GM18526 (cell line): ENCODE results near the gene MCCD1.

Experiments used
- POLR2A ChIP-seq: IDR thresholded peaks from 3 replicates; pipeline ENCODE4 v1.6.1; 2011; ENCODE audit not compliant: insufficient read length; ENCODE audit errors: extremely low read depth

Gene MCCD1

DNA sequence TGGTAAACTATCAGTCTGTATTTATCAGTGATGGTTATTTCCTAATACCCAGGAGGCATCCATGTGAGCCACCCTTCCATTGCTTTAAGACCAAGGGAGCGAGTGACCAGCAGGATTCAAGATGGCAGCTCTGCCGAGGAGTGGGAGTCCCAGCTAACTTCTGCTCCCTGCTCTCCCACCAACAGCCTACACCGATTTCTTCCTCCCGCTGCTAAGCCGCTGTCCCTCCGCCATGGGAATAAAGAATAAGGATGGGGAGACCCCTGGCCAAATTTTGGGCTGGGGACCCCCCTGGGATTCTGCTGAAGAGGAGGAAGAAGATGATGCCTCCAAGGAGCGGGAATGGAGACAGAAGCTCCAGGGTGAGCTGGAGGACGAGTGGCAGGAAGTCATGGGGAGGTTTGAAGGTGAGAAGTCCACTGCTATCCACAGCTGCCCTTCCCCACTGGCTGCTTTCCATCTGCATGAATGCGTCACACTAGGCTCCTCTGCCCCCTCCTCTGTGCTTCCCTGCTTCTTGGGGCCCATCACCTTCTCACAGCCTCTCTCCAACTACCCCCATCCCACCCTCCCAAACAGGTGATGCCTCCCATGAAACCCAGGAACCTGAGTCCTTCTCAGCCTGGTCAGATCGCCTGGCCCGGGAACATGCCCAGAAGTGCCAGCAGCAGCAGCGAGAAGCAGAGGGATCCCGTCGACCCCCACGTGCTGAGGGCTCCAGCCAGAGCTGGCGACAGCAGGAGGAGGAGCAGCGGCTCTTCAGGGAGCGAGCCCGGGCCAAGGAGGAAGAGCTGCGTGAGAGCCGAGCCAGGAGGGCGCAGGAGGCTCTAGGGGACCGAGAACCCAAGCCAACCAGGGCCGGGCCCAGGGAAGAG is 28.9 kb downstream of the MCCD1 start:
- no peak for TF ChIP-seq POLR2A

DNA sequence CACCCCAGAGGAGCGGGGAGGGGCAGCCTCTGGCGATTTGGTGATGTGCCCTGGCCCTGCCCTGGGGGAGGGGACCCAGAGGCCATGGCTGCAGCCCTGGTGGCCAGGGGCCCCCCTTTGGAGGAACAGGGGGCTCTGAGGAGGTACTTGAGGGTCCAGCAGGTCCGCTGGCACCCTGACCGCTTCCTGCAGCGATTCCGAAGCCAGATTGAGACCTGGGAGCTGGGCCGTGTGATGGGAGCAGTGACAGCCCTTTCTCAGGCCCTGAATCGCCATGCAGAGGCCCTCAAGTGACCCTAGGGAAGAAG is 29.5 kb downstream of the MCCD1 start:
- no peak for TF ChIP-seq POLR2A

DNA sequence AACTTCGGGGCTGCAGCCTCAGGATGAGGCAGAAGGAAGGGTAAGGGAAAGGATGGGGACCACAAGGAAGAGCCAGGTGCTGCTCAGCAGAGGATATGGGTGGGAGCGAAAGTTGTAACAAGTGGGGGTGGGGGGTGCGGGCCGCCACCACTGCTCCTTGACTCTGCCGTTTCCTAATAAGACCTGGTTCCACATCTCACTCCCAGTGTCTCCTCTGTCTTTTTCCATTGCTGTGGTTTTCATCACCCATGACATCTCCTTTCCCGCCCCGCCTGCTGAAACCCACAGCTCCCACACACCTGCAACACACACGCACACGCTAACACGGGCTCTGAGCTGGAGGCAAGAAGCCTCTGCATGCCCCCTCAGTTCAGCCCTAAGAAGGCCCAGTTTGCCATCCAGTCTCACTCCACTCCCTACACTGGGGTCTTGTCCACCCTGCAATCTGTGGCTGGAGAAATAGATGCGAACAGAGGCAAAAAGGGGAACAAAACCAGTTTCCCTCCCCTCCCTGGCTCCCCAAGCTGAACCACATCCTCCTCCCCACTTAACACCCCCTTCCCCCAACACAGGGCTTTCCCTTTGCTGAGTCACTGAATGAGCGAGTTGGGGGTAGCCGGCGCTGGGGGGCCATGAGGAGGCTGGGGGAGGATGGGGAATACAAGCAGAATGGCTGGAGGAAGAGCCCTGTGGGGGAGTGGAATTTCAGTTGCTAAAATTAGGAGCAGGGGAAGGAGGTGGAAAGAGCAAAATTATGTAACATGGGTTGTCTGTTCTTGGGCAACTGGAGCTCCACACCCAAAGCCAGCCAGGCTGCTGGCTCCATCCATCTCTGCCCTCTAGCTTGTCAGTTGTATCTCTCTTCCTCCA is 30.1 kb downstream of the MCCD1 start:
- TF ChIP-seq POLR2A = peak; percentile 37

DNA sequence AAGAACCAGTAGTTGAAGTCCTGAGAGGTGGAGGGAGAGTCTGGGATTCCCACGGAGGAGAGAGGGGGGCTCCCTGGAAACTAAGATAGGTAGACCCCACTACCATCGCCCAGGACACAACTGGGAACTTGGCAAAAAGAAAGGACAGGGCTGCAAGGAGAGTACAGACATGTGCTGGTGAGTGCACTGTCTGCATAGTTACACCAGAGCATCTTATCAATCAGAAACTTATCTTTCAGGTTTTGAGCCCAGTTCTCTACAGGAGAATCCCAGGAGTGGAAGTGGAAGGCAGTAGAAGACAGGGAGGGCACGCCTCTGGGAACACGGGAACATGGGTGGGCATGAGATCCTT is 30.8 kb downstream of the MCCD1 start:
- TF ChIP-seq POLR2A = peak; percentile 4

DNA sequence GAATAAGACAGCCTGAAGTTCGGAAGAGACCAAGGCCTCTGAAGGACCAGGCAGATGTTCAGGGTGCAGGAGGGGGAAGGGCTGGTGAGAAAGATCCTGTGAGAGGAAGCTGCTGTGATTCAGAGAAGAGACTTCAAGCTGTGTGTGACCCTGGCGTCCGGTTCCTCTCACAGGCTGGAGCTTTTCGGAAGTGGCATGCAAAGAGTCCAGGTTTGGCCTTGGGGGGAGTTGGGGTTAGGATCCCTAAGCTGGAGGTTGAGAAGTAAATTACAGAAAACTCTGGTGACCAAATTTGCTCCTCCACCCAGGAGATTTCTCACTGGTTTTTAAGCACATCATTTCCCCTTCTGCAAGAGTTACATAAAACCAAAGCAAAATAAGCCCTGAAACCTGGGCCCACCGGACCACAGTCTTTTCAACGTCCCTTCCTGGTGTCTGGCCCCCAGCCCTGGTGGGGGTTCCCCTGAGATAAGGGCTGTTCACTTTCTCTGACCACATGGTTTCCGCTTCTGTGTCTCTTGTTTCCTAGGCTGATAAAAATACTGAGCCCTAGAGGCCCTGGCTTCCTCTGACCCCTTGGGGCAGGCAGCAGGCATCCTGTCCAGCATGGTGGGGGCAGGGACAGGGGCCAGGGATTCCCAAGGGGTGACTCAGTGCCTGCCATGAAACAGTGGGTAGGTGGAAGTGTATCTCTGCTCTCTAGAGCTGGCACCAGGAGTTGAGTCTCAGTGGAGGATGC is 31.4 kb downstream of the MCCD1 start:
- peak; percentile 1 for TF ChIP-seq POLR2A

DNA sequence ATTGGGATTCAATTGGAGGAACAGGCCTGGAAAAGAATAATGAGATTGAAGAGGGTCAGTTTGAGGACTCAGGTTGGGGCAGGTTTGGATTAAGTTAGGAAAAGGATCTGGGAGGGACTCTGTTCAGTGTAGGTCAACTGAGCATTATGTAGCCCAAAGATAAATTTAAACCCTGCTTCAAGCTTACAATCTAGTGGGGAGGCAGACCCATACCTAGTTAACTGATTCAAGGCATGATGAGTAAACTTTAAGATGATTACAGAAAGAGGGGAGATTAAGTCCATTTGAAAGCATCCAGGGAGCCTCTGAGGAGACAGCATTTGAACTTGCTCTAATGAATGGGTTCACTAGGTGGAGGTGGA is 31.9 kb downstream of the MCCD1 start:
- TF ChIP-seq POLR2A = no peak

DNA sequence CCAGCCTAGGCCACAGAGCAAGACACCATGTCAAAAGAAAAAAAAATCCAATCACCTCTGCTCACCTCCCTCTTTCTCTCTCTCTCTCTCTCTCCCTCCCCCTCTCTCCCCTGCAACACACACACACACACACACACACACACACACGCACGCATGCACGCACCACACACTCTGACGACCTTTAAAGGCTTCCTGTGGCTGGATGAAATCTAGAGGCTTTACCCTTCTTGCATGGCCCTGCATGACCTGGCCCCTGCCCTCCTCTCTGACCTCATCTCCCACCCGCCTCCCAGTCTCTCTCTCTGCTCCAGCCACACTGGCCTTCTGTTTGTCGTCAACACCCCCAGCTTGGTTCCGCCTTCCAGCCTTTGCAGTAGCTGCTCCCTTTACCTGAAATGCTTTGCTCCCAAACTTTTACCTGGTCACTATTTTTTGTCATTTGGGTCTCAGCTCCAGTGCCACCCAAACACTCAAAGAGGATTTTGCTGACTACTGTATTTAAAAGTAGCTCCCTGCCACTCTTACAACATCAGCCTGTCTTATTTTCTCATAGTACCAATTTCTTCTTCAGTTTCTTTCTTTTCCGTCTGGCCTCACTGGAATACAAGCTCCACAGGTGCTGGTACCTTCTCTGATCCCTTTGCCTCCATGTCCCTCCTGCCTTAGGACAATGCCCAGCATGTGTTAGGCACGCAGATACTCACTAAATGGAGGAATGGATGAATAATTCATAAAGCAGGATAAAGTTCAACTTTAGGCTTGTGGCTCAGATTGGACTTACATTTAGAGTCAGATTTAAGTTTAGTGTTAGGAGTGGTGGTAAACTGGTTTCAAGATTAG is 39.0 kb downstream of the MCCD1 start:
- TF ChIP-seq POLR2A = no peak

DNA sequence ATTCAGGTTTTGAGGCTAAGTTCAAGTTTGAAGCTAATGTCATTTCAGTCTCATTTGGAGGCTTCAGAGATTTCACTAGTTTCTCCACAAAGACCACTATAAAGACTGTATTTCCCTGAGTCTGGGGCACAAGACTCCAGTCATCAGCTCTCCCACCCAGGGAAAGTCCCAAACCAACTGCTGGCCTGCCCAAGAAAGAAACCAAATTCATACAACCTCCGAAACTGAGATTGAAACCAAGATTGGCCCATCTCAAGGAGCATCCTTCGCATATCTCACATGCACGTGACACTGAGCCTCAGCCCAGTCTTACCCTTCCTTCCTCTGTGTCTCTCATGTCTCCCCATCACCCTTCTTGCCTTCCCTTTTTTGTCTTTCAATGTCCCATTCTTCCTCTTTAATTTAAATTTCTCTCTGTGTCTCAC is 39.8 kb downstream of the MCCD1 start:
- TF ChIP-seq POLR2A = no peak

DNA sequence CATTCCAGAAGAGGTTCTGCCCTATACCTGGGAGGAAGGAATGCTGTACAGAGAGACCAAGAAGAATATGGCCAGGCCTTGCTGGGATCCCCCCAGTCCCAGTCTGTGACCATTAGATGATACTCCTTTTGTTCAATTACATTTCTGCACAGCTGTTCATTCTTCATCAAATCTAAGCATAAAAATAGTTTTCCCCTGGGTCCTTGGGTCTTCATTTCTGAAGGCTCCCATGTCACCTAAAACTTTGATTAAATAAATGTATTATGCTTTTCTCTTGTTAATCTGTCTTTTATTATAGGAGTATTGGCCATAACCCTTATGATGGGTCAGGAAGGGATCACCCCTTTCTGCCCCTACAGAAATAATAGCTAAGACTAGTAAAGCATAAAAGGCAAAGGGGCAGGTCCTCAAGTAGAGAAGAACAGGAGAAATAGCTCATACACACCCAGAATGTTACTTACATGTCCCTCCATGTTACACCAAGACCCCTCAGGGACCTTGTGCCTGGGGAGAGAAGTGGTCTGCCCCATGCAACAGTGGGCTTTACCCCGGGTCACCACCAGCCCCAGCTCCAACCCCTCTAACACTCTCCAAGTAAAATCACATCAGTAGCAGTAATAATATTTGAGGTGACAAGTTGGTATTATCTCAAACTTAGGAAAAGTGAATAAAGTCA is 41.2 kb downstream of the MCCD1 start:
- no peak for TF ChIP-seq POLR2A

DNA sequence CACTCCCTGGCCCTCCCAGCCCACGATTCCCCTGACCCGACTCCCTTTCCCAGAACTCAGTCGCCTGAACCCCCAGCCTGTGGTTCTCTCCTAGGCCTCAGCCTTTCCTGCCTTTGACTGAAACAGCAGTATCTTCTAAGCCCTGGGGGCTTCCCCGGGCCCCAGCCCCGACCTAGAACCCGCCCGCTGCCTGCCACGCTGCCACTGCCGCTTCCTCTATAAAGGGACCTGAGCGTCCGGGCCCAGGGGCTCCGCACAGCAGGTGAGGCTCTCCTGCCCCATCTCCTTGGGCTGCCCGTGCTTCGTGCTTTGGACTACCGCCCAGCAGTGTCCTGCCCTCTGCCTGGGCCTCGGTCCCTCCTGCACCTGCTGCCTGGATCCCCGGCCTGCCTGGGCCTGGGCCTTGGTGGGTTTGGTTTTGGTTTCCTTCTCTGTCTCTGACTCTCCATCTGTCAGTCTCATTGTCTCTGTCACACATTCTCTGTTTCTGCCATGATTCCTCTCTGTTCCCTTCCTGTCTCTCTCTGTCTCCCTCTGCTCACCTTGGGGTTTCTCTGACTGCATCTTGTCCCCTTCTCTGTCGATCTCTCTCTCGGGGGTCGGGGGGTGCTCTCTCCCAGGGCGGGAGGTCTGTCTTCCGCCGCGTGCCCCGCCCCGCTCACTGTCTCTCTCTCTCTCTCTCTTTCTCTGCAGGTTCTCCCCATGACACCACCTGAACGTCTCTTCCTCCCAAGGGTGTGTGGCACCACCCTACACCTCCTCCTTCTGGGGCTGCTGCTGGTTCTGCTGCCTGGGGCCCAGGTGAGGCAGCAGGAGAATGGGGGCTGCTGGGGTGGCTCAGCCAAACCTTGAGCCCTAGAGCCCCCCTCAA is 43.5 kb downstream of the MCCD1 start, which contains the start of gene LTA:
LTA (plus strand) TSS at position 249 of the 871 bp plus-strand sequence; CDS start at position 703, 454 bp downstream.
- peak; percentile 71 for TF ChIP-seq POLR2A

DNA sequence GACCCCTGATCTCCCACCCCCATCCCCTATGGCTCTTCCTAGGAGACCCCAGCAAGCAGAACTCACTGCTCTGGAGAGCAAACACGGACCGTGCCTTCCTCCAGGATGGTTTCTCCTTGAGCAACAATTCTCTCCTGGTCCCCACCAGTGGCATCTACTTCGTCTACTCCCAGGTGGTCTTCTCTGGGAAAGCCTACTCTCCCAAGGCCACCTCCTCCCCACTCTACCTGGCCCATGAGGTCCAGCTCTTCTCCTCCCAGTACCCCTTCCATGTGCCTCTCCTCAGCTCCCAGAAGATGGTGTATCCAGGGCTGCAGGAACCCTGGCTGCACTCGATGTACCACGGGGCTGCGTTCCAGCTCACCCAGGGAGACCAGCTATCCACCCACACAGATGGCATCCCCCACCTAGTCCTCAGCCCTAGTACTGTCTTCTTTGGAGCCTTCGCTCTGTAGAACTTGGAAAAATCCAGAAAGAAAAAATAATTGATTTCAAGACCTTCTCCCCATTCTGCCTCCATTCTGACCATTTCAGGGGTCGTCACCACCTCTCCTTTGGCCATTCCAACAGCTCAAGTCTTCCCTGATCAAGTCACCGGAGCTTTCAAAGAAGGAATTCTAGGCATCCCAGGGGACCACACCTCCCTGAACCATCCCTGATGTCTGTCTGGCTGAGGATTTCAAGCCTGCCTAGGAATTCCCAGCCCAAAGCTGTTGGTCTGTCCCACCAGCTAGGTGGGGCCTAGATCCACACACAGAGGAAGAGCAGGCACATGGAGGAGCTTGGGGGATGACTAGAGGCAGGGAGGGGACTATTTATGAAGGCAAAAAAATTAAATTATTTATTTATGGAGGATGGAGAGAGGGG is 44.7 kb downstream of the MCCD1 start:
- no peak for TF ChIP-seq POLR2A
